ENCODE results near the gene PCNX2. TPM values are rescaled to one million over a fixed set of nuclear protein-coding genes. Genes with fewer than 3 reads are reported as not detected.

Gene PCNX2
- total and polyA plus RNA-seq, 2 experiments from 2014 or later: 3.9 to 11.0 TPM

GRCh38 chr1:233025567-233025966, 270.0 kb downstream of the PCNX2 start:
- Histone ChIP-seq H3K79me2 (no peaks in the 10 kb centered on the region), H3K27ac (peak overlapping the region; percentile 30), H3K36me3 (replicated peaks; ENCODE audit: insufficient read depth, low read depth) (no peaks in the 10 kb centered on the region), H3K4me3 (no peak overlapping the region), H3K9me3 (ENCODE audit: low read depth) (no peaks in the 10 kb centered on the region), H3K9me2 (replicated peaks; ENCODE audit: insufficient read depth) (no peaks in the 10 kb centered on the region), H3K4me2 (no peak overlapping the region), H2AFZ (no peak overlapping the region), H3K4me1 (ENCODE audit: insufficient read depth) (peaks cover 8% of the 10 kb centered on the region), H3K27me3 (no peaks in the 10 kb centered on the region), H4K20me1 (ENCODE audit: insufficient read depth, poor library complexity, severe bottlenecking) (no peaks in the 10 kb centered on the region)
- DNase-seq (ENCODE audit: low spot score): no peak
- WGBS (ENCODE audit: low lambda C conversion rate, missing lambda C conversion rate): 80% methylated on average over 2 of the region's 2 CpGs
- TF ChIP-seq, protein P1, sequence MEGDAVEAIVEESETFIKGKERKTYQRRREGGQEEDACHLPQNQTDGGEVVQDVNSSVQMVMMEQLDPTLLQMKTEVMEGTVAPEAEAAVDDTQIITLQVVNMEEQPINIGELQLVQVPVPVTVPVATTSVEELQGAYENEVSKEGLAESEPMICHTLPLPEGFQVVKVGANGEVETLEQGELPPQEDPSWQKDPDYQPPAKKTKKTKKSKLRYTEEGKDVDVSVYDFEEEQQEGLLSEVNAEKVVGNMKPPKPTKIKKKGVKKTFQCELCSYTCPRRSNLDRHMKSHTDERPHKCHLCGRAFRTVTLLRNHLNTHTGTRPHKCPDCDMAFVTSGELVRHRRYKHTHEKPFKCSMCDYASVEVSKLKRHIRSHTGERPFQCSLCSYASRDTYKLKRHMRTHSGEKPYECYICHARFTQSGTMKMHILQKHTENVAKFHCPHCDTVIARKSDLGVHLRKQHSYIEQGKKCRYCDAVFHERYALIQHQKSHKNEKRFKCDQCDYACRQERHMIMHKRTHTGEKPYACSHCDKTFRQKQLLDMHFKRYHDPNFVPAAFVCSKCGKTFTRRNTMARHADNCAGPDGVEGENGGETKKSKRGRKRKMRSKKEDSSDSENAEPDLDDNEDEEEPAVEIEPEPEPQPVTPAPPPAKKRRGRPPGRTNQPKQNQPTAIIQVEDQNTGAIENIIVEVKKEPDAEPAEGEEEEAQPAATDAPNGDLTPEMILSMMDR (IDR thresholded peaks at IDR 0.05; ENCODE audit: poor library complexity): no peak
- TF ChIP-seq EZH2 (IDR thresholded peaks at IDR 0.05; ENCODE audit: borderline replicate concordance) (no peak), EZH2phosphoT487 (IDR thresholded peaks at IDR 0.05; ENCODE audit: low read depth, severe bottlenecking, unreplicated experiment) (no peak)

DNA sequence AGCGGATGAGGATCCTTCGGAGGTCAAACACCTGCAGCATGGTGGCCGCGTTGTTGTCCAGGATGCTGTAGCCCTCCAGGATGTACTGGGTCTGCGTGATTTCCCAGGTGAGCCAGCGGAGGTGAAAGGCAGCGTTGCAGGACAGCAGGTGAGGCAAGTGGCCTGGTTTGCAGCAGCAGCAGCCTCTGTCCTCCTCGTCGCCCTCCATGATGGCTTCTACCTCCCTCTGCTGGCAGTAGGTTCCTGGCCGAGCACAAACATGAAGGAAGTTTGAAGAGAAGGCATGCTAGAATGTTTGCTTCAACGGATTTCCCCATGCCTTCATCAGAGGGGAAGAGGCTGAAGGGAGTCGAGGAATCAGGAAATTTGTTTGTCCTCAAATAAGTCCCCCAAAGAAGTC, 270.4 kb downstream of the PCNX2 start:
- H3K4me3 ChIP-seq: no peak overlapping the region
- no peak overlapping the region for H2AFZ ChIP-seq
- H3K27ac ChIP-seq: peak overlapping the region; percentile 30
- no peak overlapping the region for H3K4me2 ChIP-seq
- TF ChIP-seq, protein P1 (IDR thresholded peaks at IDR 0.05; ENCODE audit: poor library complexity): peak; percentile 58
- TF ChIP-seq EZH2 (IDR thresholded peaks at IDR 0.05; ENCODE audit: borderline replicate concordance): no peak
- peak; percentile 72 for DNase-seq (ENCODE audit: low spot score)
- 60% methylated on average over 12 of the region's 12 CpGs for WGBS (ENCODE audit: low lambda C conversion rate, missing lambda C conversion rate)
- no peaks in the 10 kb centered on the region for H3K9me3 ChIP-seq (ENCODE audit: low read depth)
- no peaks in the 10 kb centered on the region for H4K20me1 ChIP-seq (ENCODE audit: insufficient read depth, poor library complexity, severe bottlenecking)
- peaks cover 8% of the 10 kb centered on the region for H3K4me1 ChIP-seq (ENCODE audit: insufficient read depth)
- no peaks in the 10 kb centered on the region for H3K79me2 ChIP-seq
- no peaks in the 10 kb centered on the region for H3K9me2 ChIP-seq (replicated peaks; ENCODE audit: insufficient read depth)
- H3K27me3 ChIP-seq: no peaks in the 10 kb centered on the region
- H3K36me3 ChIP-seq (replicated peaks; ENCODE audit: insufficient read depth, low read depth): no peaks in the 10 kb centered on the region

- DNase-seq (ENCODE audit: low spot score): no peak
- Histone ChIP-seq H3K27ac (no peak overlapping the region), H3K4me2 (no peak overlapping the region), H3K9me2 (replicated peaks; ENCODE audit: insufficient read depth) (no peaks in the 10 kb centered on the region), H3K9me3 (ENCODE audit: low read depth) (no peaks in the 10 kb centered on the region), H3K36me3 (replicated peaks; ENCODE audit: insufficient read depth, low read depth) (no peaks in the 10 kb centered on the region), H3K27me3 (no peaks in the 10 kb centered on the region), H3K4me3 (no peak overlapping the region), H4K20me1 (ENCODE audit: insufficient read depth, poor library complexity, severe bottlenecking) (no peaks in the 10 kb centered on the region), H2AFZ (no peak overlapping the region), H3K79me2 (no peaks in the 10 kb centered on the region), H3K4me1 (ENCODE audit: insufficient read depth) (peaks cover 13% of the 10 kb centered on the region)
- WGBS (ENCODE audit: low lambda C conversion rate, missing lambda C conversion rate): 91% methylated on average over 9 of the region's 9 CpGs
- TF ChIP-seq EZH2phosphoT487 (IDR thresholded peaks at IDR 0.05; ENCODE audit: low read depth, severe bottlenecking, unreplicated experiment) (no peak), EZH2 (IDR thresholded peaks at IDR 0.05; ENCODE audit: borderline replicate concordance) (no peak)
- TF ChIP-seq, protein P1 (IDR thresholded peaks at IDR 0.05; ENCODE audit: poor library complexity): no peak
Measured at GRCh38 chr1:233024199-233024598, 271.3 kb downstream of the PCNX2 start.

- 89% methylated on average over 2 of the region's 2 CpGs for WGBS (ENCODE audit: low lambda C conversion rate, missing lambda C conversion rate)
- Histone ChIP-seq H3K27me3 (no peaks in the 10 kb centered on the region), H3K27ac (no peak overlapping the region), H3K36me3 (replicated peaks; ENCODE audit: insufficient read depth, low read depth) (no peaks in the 10 kb centered on the region), H2AFZ (no peak overlapping the region), H3K79me2 (no peaks in the 10 kb centered on the region), H3K9me3 (ENCODE audit: low read depth) (no peaks in the 10 kb centered on the region), H4K20me1 (ENCODE audit: insufficient read depth, poor library complexity, severe bottlenecking) (no peaks in the 10 kb centered on the region), H3K4me3 (no peak overlapping the region), H3K9me2 (replicated peaks; ENCODE audit: insufficient read depth) (no peaks in the 10 kb centered on the region), H3K4me2 (no peak overlapping the region), H3K4me1 (ENCODE audit: insufficient read depth) (peaks cover 13% of the 10 kb centered on the region)
- TF ChIP-seq EZH2phosphoT487 (IDR thresholded peaks at IDR 0.05; ENCODE audit: low read depth, severe bottlenecking, unreplicated experiment) (no peak), EZH2 (IDR thresholded peaks at IDR 0.05; ENCODE audit: borderline replicate concordance) (no peak)
- TF ChIP-seq, protein P1 (IDR thresholded peaks at IDR 0.05; ENCODE audit: poor library complexity): no peak
- no peak for DNase-seq (ENCODE audit: low spot score)
Measured at GRCh38 chr1:233022246-233022645, 273.3 kb downstream of the PCNX2 start.

Data from hepatocyte (in vitro differentiated cells).